ENCODE results near the gene UNC80.
"Not testable (repeated sequence)": the region's sequence is repeated elsewhere in the genome, so short reads cannot be mapped to it uniquely, and the experiment has no call there.

UNC80 gene, protein sequence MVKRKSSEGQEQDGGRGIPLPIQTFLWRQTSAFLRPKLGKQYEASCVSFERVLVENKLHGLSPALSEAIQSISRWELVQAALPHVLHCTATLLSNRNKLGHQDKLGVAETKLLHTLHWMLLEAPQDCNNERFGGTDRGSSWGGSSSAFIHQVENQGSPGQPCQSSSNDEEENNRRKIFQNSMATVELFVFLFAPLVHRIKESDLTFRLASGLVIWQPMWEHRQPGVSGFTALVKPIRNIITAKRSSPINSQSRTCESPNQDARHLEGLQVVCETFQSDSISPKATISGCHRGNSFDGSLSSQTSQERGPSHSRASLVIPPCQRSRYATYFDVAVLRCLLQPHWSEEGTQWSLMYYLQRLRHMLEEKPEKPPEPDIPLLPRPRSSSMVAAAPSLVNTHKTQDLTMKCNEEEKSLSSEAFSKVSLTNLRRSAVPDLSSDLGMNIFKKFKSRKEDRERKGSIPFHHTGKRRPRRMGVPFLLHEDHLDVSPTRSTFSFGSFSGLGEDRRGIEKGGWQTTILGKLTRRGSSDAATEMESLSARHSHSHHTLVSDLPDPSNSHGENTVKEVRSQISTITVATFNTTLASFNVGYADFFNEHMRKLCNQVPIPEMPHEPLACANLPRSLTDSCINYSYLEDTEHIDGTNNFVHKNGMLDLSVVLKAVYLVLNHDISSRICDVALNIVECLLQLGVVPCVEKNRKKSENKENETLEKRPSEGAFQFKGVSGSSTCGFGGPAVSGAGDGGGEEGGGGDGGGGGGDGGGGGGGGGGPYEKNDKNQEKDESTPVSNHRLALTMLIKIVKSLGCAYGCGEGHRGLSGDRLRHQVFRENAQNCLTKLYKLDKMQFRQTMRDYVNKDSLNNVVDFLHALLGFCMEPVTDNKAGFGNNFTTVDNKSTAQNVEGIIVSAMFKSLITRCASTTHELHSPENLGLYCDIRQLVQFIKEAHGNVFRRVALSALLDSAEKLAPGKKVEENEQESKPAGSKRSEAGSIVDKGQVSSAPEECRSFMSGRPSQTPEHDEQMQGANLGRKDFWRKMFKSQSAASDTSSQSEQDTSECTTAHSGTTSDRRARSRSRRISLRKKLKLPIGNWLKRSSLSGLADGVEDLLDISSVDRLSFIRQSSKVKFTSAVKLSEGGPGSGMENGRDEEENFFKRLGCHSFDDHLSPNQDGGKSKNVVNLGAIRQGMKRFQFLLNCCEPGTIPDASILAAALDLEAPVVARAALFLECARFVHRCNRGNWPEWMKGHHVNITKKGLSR (N-terminal part only)

DNA sequence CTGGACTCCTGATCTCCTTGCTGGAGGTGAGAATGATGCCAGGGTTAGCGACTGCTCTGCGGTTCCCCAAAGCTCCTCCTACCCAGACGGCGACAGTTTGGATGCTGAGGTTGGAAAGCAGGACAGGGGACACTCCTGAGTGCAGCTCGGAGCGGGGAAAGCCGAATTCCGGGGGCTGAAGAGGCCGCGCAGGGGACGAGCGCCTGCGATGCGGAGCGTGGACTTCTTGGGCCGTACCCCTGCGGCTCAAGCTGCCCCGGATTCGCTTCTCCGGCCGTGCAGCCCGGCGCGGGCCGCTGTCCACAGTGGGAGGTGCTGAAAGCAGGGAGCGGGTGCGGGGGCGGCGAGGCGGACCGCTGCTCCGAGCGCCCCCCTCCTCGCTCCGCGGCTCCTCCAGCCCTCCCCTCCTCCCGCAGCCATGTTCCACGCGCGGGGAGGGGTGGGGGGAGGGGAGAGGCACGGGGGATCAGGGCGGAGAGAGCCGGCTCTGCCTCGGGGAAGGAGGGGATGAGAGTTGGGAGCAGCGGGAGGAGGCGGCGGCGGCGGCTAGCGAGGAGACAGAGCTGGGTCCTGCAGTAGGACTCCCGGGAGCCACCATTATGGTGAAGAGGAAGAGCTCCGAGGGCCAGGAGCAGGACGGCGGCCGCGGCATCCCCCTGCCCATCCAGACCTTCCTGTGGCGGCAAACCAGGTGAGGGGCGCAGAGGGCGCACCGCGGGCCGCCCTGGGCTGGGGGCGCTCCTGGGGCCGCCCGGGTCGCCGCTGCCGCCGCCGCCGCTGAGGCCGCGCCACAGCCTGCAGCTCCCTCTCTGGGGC lies at the start of gene UNC80:
UNC80 (plus strand) TSS at position 359 of the 816 bp plus-strand sequence; CDS start at position 600, 241 bp downstream.
- peak; percentile 76 for DNase-seq (ENCODE audit: low spot score)

DNA sequence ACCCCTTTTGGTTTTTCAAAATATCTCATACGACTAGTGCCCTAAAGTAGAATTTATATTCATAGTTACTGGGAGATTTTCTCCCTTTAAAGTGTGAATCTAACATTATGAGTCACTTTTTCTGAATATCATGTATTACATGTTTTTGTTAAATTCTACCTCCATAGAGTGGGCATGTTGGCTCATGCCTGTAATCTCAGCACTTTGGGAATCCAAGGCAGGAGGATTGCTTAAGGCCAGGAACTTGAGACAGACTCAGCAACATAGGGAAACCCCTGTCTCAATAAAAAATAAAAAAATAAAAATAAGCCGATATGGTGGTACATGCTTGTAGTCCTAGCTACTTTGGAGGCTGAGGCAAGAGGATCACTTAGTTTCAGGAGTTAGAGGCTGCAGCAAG lies 45.3 kb upstream of the UNC80 start:
- no peak for DNase-seq (ENCODE audit: low spot score)

DNA sequence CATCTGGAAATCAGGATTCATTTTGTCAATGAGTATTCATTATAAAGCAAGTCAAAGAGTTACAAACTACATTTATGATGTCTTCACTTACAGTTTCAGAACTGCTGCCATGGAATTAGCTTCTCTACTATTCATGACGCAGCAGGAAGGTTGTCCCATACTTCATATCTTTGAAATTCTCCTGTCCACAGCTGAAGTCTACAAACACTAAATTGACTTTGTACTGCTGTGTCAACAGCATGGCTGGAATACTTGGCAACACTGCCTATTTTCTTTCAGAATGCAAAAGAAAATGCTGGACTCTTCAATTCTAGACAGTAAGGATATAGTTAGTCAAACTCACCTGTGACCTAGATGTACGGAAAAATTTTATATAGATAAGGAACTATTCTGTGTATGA lies 44.6 kb upstream of the UNC80 start:
- DNase-seq (ENCODE audit: low spot score) = no peak

DNA sequence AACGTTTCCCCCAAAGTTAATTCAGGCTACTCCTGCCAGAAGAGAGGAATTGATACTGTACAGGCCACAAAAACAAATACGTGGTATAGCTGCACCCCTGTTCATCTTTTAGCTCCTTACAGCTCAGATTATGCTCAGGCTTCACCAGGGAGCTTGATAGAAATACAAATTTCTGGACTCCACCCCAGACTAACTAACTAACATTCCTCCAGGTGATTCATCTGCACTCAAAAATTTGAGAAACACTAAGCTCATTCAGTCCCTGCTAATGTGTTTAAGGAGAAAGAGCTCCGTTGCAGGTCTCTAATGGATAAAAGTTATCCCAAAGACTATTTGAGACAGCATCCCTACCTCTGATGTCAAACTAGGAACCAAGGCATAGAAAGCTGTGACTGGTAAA lies 36.8 kb upstream of the UNC80 start:
- no peak for DNase-seq (ENCODE audit: low spot score)

DNA sequence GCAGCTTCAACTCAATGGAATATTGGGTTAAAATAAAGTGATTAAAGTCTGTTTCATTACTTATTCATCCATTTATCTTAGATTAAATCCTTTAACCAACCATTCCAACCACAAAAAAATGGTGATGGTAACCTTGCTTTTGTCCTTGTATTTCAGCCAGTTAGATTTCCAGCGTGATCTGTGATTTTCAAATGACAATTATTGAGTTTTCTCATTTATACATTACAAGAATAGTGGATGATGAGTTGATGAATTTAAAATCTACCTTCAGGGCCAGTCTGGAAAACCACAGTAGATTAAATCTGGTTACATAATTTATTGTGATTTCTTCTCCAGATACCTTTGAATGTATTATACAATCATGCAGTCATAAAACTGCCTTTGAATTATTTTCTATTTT lies 29.7 kb upstream of the UNC80 start:
- no peak for DNase-seq (ENCODE audit: low spot score)

DNA sequence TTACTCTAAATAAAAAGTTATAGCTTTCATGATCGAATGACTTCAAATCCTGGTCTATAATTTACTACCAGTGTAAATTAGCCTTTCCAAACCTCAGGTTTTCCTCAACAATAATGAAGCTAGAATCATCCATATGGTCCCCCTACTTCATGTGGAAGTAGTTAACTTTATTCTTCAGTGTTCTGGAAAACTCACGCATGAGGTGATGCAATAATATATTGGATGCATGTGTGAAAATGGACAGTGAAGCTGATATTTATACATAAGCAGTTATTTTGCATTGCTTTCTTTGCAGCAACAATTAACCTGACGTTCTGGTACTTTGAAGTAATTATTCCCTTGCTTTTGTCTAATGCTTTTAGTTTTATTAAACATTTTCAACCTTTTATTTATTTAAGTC lies 18.6 kb upstream of the UNC80 start:
- DNase-seq (ENCODE audit: low spot score) = no peak

DNA sequence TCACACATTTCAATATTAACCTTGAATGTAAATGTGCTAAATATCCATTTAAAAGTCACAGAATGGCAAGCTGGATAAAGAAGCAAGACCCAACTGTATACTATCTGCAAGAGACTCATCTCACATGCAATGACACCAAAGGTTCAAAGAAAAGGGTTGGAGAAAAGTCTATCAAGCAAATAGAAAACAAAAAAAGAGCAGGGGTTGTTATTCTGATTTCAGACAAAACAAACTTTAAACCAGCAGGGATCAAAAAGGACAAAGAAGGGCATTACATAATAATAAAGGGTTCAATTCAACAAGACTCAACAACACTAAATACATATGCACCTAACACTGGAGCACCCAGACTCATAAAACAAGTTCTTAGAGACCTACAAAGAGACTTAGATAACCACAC lies 14.5 kb upstream of the UNC80 start:
- DNase-seq (ENCODE audit: low spot score) = no peak

DNA sequence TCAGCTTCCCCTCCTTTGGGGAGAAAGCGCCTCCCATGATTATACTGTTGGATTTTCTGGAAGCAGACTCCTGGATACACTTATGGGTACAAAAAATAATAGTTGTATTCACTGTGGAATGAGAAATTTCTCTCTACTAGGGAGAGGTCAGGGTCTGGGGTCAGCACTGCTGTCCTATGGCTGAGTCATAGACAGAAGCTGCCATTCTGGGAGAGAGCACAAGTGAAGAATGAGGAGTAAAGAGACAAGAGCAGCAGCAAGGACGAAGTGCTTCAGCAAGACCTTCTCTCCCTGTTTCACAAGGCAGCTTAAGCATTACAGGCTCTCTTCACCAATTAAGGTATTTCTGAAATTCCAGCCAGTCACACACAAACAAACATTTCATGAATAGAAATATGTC lies 10.1 kb upstream of the UNC80 start:
- DNase-seq (ENCODE audit: low spot score) = no peak

DNA sequence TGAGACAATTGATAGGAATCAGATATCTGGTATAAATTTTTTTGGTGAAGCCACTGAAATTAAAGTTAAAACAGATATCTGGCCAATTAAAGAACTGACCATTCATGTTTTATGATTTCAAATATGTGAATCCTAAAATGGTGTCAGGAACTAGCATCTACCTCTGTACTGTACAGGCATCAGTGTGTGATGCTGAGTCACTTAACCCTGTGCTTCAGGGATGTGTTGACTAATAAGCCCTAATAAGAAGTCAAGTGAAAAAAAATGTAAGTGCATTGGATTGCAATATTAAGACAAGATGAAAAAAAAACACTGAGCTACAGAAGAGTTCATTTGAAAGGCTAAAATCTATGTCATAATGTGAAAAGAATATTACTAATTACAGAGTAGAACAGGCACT lies 9.1 kb upstream of the UNC80 start:
- DNase-seq (ENCODE audit: low spot score) = no peak

DNA sequence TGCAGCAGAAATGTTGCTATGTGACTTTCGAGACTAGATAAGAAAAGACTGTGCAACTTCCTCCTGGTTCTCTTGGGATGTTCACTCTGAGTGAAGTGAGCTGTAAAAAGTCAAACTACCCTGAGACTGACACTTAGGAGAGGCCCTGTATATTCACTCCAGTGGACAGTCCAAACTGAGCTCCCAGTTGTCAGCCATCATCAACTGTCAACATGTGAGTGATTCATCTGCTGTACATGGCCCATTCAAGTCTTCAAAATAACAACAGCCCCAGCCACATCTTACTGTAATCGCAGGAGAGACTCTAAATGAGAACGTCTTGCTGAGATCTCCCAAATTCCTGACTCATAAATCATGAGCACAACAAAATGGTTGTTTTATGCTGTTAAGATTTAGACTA lies 8.5 kb upstream of the UNC80 start:
- no peak for DNase-seq (ENCODE audit: low spot score)

DNA sequence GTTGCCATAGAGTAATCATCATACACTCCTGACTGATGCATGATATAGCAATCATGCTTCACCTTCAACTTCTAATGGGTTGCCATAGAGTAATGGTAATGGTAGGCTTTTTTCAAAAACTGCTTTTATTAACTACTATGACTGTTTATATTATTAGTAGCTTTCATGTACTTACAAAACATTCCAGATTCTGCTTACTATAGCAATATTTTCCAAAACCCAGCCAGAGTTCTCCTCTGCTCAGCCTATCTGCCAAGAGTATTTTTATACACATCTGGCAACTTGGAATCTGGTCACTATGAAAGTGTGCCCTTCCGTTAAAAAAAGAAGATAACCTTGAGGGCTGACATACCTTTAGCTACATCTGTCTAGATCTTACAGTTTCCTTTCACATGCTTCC lies 5.0 kb upstream of the UNC80 start:
- DNase-seq (ENCODE audit: low spot score) = no peak

DNA sequence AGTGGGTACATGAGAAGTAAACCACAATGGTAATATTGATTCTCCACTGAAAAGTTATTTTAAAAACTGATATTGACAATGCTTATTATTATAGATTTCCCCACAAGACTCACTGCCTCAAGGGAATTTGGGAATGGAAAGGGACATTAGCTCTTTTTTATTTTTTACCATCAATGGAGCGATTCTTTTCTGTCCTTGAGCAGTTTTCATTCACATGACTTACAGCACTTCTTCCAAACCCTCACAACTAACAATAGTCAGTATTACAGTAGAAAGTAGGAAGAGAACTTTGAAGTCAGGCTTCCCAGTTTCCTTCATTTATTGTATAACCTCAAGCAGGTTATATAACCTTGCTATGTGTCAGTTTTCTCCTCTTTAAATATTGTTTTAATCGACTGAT lies 4.3 kb upstream of the UNC80 start:
- DNase-seq (ENCODE audit: low spot score) = no peak

DNA sequence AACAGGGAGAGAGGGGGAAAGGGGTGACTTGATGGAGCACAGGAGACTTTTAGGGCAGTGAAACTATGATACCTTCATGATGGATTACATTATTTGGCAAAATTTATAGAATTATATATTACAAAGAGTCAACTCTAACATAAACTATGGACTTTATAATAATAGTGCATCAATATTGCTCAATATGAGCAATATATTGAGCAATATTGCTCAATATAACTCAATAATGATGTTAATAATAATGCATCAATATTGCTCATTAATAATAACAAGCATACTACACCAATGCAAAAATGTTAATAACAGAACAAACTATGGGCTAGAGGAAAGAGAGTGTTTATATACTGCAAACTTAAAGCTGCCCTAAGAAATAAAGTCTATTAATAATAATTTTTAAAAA lies 3.1 kb upstream of the UNC80 start:
- DNase-seq (ENCODE audit: low spot score) = no peak

DNA sequence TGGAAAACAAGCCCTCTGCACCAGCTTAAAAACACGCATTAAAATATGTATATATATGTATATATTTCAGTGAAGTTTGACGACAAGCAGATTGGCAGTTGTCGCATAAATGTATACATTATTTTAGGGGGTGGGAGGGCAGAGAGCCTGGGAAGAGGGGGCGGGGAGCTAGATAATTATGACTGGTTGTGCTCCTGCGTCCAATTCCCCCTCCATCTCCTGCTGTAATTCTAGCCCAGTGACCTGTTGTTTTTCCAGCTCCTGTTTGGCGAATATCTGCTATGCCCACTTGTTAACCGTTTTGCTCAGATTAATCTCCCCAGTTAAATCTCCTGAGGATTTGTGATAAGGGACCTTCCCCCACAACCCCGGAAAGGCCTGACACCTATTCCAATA lies 656 bp downstream of the UNC80 start:
- DNase-seq (ENCODE audit: low spot score) = no peak

DNA sequence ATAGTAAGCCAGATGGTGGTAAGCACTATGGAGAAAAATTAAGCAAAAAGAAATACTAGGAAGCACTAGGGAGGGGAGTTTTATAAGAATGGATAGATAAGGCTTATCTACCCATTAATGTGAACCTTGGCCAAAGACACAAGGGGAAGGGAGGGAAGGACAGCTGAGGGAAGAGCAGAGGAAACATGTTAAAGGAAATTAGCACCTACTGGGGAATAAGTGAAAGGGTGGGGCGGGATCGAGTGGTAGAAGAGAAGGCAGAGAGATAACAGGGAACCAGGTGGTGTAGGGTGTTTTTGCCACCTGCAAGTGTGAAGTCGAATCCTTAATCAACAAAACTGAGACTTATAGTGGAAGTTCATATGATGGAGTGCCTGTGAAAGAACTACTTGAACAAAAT lies 1.7 kb downstream of the UNC80 start:
- DNase-seq (ENCODE audit: low spot score) = no peak

DNA sequence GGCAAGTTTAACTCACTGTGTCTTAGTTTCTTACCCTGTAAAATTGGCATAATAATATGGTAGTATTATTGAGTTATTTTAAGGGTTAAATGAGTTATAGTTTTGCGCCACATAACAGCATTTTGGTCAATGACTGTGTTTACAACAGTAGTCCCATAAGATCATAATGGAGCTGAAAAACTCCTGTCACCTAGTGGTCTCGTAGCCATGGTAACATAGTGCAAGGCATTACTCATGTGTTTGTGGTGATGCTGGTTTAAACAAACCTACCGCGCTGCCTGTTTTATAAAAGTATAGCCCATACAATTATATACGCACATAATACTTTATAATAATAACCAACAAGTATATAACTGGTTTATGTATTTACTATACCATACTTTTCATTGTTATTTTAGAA lies 15.8 kb downstream of the UNC80 start:
- DNase-seq (ENCODE audit: low spot score) = no peak

DNA sequence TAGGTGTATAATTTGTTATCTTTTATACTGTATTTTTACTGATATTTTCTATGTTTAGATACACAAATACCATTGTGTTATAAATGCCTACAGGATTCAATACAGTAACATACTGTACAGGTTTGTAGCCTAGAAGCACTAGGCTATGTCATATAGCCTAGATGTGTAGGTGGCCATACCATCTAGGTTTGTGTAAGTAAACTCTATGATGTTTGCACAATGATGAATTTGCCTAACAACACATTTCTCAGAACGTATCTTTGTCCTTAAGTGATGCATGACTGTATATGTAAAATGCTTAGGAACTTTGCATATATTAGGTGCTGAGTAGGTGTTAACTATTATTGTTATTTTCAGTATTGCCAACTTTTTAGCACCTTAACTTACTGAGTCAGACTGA lies 17.3 kb downstream of the UNC80 start:
- DNase-seq (ENCODE audit: low spot score) = no peak

DNA sequence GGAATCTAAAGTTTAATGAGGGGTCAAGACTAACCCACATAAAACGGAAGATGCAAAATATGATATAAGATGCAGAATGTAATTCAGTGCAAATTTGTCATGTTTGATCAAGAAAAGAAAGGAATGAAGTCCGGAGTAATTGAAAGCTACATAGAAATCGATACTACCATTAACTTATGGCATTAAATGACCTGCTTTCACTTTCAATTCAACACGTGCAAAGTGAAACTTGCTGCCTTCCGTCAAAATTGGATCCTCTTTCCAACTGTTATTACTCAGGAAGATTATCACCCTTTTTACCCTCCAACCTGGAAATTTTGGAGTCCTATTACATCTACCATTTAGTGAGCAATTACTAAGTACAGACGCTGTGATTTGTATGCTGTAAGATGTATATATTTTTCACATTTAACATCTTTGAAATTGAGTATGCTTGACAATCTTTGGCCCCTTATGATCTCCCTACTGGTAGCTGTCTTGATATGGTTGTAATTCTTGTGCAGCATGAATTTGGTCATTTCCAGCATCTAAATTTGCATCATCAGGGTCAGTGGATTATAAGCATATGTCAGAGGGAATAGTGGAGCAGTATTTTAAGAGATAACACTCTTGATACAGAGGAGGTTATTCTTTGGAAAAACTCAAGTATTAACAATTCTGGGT lies 18.6 kb downstream of the UNC80 start:
- no peak for DNase-seq (ENCODE audit: low spot score)

DNA sequence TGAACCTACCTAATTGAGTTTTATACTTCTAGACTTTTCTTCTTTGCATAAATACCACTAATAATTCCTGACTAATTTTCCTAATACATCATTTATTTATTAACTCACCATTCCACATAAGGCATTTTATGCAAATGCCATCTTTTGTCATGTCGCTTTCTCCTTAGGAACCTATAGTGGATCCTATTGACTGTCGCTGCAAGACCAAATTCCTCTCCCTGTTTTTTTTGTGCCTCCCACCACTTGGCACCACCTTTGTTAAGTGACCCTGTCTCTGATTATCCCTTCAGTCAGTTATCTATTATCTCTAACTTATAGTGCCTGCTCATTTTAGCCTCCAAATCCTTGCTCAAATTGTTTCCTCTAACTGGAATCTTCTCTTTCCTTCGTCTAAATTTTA lies 19.5 kb downstream of the UNC80 start:
- no peak for DNase-seq (ENCODE audit: low spot score)

DNA sequence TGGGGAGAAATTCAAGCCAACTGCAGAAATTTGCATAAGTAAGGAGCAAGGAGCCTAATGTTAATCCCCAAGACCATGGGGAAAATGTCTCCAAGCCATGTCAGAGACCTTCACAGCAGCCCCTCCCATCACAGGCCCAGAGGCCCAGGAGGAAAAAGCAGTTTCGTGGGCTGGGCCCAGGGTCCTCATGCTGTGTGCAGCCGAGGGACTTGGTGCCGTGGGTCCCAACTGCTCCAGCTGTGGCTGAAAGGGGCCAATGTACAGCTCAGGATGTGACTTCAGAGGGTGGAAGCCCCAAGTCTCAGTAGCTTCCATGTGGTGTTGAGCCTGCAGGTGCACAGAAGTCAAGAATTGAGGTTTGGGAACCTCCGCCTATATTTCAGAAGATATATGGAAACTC lies 23.8 kb downstream of the UNC80 start:
- not testable (repeated sequence) for DNase-seq (ENCODE audit: low spot score)

DNA sequence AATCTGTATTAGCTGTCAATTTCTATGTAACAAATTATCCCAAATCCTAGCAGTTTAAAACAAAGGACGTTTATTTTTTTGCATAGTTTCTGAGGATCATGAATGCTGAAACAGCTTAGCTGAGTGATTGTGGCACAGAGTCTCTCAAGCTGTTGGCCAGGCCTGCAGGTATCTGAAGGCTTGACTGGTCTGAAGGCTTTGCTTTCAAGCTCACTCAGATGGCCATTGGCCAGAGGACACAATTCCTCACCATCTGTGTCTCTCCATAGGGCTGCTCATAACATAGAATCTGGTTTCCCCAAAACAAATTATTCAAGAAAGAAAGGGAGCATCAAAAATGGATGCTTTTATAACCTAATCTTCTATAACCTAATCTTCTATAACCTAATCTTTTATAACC lies 33.7 kb downstream of the UNC80 start:
- DNase-seq (ENCODE audit: low spot score) = no peak

Measured in D341Med (cell line).